Epithelial cell of proximal tubule (primary cell): ENCODE data around the gene PODXL. TPM values are rescaled to one million over a fixed set of nuclear protein-coding genes. Genes with fewer than 3 reads are reported as not detected.
"Not testable (repeated sequence)": the region's sequence is repeated elsewhere in the genome, so short reads cannot be mapped to it uniquely, and the experiment has no call there.

ENCODE experiments used
- DNase-seq: peaks from one replicate; pipeline ENCODE4 v3.0.0-alpha.2; 2011; ENCODE audit warnings: low read depth
- H3K4me3 ChIP-seq: 2 replicates; pipeline ENCODE4 v1.5.1; 2011; ENCODE audit warnings: low read depth, mild to moderate bottlenecking, low read length
- total RNA-seq: library from RNA; depleted of rRNA; stranded (reverse); fragments of >200 nt; gene quantifications from 2 replicates; pipeline ENCODE4 v1.2.3, GENCODE V29; 2015
- TF ChIP-seq, protein P1 (sequence below): conservative IDR thresholded peaks from 2 replicates; pipeline ENCODE4 v1.5.1; 2012; ENCODE audit warnings: low read depth, mild to moderate bottlenecking, low read length

Gene PODXL
- total RNA-seq, 1 donor from 2014 or later = 26.3 TPM

DNA sequence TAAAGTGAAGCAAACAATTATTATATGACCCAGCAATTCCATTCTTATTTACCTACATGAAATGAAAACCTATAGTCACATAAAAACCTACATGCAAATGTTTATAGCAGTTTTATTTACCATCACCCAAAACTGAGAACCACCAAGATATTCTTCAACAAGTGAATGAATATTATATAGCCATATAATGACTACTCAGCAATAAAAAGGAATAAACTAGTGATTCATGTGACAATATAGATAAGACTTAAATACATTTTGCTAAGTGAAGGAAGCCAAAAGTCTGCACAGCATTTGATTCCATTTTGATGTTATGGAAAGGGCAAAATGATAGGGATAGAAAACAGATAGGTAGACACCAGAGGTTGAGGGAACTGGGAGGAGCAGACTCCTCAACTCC lies 31.7 kb downstream of the PODXL start:
- no peak overlapping the region for H3K4me3 ChIP-seq
- TF ChIP-seq, protein P1, sequence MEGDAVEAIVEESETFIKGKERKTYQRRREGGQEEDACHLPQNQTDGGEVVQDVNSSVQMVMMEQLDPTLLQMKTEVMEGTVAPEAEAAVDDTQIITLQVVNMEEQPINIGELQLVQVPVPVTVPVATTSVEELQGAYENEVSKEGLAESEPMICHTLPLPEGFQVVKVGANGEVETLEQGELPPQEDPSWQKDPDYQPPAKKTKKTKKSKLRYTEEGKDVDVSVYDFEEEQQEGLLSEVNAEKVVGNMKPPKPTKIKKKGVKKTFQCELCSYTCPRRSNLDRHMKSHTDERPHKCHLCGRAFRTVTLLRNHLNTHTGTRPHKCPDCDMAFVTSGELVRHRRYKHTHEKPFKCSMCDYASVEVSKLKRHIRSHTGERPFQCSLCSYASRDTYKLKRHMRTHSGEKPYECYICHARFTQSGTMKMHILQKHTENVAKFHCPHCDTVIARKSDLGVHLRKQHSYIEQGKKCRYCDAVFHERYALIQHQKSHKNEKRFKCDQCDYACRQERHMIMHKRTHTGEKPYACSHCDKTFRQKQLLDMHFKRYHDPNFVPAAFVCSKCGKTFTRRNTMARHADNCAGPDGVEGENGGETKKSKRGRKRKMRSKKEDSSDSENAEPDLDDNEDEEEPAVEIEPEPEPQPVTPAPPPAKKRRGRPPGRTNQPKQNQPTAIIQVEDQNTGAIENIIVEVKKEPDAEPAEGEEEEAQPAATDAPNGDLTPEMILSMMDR = no peak
- DNase-seq = no peak

- TF ChIP-seq, protein P1 = no peak
- no peak for DNase-seq
- no peak overlapping the region for H3K4me3 ChIP-seq
Observed at GRCh38 chr7:131524115-131524514, 32.3 kb downstream of the PODXL start.

DNA sequence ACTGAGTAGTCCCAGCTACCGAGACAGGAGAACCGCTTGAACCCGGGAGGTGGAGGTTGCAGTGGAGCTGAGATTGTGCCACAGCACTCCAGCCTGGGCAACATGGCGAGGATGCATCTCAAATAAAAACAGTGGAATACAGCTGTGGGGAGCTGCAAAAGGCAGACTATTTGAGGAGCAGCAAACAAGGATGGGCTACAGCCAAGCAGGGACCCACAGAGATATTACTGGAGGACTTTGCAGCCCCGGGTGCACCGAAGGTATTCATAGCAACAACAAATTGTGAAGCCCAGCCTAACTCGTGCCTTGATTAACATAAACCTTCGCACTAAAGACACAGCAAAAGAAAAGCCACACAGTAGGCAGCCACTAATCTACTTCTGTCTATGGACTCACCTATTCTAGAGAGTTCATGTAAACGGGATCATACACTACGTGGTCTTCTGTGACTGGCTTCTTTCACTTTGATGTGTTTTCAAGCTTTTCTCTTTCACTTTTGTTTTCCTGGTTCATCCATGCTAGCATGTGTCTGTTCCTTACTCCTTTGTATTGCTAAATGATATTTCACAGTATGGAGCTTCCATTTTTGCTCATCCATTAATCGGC lies 34.0 kb downstream of the PODXL start:
- TF ChIP-seq, protein P1 = no peak
- no peak overlapping the region for H3K4me3 ChIP-seq
- no peak for DNase-seq

- no peak for DNase-seq
- H3K4me3 ChIP-seq = no peak overlapping the region
- TF ChIP-seq, protein P1 = no peak
Observed at GRCh38 chr7:131521651-131522163, 34.7 kb downstream of the PODXL start.

DNA sequence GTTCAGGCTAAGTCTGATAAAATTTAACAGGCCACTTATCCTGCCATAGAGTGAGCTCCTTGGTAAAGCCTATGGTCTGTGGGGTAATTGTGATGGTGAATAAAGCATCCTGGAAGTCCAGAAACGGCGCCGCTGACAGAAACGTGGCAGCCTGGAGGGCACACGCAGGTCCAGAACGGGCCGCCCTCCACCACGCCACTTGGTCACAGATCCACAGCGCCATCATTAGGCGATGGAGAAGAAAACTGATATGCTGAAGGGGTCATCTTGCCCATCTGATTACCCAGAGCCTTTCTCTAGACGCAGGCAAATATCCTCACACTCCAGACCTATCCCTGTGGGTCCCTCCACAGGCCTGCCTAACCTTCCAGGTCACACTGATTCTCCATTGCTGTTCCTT lies 37.8 kb downstream of the PODXL start:
- TF ChIP-seq, protein P1 = no peak
- DNase-seq = no peak
- no peak overlapping the region for H3K4me3 ChIP-seq

DNA sequence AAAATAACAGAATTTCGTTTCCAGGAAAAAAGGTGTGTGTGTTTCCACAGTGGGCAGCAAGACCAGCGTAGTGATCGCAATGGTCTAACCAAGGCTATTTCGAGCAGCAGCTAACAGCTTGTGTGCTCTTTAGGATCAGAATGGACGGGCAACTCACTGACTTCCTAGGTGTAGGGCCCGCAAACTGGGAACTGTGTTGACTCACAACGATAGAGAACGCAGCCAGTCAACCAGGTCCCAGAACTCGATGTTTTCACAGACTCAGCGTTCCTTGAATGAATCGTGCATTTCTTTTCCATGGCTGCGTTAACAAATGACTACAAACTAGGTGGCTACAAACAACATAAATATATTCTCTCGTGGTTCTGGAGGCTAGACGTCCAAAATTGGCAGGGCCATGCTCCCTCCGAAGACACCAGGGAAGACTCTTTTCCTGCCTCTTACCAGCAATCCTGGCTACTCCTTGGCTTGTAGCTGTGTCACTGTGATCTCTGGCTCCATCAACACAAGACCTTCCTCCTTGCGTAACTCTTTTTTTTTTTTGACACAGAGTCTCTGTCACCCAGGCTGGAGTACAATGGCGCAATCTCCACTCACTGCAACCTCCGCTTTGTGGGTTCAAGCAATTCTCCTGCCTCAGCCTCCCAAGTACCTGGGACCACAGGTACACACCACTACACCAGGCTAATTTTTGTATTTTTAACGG lies 39.1 kb downstream of the PODXL start:
- TF ChIP-seq, protein P1 = no peak
- DNase-seq = no peak
- H3K4me3 ChIP-seq = no peak overlapping the region

DNA sequence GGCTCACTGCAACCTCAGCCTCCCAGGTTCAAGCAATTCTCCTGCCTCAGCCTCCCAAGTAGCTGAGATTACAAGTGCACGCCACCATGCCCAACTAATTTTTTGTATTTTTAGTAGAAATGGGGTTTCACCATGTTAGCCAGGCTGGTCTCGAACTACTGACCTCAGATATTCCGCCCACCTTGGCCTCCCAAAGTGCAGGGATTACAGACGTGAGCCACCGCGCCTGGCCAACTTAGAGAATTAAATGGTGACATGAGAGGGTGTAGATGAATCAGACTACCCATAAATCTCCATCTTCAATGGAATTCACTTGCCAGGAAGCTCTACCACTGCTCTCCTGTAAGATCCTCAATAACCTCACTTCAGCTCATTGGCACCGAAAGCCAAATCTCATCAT lies 41.0 kb downstream of the PODXL start:
- H3K4me3 ChIP-seq, DNase-seq: not testable (repeated sequence)
